C4-2B (cell line): ENCODE measurements around the gene FUT8.
"Not testable (repeated sequence)": the region's sequence is repeated elsewhere in the genome, so short reads cannot be mapped to it uniquely, and the experiment has no call there.

ENCODE experiments used
- H3K27ac ChIP-seq: fragments of 450-650 bp; 2 replicates; pipeline ENCODE4 v1.5.1; 2017
- ZFX ChIP-seq: fragments of 450-650 bp; IDR thresholded peaks from 2 replicates; pipeline ENCODE4 v1.6.1; 2017
- TF ChIP-seq, protein P1 (sequence below): fragments of 450-650 bp; conservative IDR thresholded peaks from 2 replicates; pipeline ENCODE4 v1.5.1; 2017; ENCODE audit warnings: mild to moderate bottlenecking

Gene FUT8

DNA sequence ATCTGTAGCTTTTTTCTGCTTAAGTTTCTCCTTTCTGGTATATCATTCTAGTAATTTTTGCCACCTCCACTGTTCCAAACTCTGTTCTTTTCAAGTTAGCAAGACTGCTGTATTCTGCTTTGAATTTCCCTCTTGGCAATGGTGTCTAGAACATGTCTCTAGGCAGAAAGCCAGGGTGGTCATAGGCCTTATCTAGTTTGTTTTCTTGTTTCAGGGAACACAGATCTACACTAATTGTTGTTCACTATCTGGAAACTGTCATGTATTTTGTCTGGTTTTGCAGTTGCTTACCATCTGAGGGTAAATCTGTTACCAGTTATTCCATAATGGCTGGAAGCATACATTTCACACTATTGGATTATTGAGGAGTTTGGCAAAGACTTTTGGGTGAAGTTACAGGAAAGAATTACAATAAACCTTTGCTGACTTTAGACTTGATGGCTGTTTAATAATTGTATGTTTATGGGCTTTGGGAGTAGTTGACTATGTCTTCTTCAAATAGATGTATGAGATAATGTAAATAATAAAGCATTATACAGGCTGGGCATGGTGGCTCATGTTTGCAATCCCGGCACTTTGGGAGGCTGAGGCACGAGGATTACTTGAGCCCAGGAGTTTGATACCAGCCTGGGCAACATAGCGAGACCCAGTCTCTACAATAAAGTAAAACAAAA is 41.4 kb downstream of the FUT8 start:
- TF ChIP-seq ZFX, result no peak
- TF ChIP-seq, protein P1, sequence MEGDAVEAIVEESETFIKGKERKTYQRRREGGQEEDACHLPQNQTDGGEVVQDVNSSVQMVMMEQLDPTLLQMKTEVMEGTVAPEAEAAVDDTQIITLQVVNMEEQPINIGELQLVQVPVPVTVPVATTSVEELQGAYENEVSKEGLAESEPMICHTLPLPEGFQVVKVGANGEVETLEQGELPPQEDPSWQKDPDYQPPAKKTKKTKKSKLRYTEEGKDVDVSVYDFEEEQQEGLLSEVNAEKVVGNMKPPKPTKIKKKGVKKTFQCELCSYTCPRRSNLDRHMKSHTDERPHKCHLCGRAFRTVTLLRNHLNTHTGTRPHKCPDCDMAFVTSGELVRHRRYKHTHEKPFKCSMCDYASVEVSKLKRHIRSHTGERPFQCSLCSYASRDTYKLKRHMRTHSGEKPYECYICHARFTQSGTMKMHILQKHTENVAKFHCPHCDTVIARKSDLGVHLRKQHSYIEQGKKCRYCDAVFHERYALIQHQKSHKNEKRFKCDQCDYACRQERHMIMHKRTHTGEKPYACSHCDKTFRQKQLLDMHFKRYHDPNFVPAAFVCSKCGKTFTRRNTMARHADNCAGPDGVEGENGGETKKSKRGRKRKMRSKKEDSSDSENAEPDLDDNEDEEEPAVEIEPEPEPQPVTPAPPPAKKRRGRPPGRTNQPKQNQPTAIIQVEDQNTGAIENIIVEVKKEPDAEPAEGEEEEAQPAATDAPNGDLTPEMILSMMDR, result no peak
- H3K27ac ChIP-seq, result no peak overlapping the region

DNA sequence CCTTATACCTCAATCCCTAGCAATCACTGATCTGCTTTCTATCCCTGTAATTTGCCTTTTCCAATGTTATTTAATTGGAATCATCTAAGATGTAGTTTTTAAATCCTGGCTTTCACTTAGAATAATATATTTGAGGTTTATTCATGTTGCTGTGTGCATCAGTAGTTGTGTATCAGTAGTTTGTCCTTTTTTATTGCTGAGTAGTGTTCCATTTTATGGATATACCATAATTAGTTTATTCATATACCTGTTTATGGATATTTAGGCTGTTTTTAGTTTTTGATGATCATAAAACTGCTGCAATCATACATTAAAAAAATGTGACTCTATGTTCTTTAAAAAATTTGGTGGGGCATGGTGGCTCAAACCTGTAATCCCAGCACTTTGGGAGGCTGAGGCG is 43.7 kb downstream of the FUT8 start:
- TF ChIP-seq ZFX, result no peak
- TF ChIP-seq, protein P1, result no peak
- H3K27ac ChIP-seq, result no peak overlapping the region

DNA sequence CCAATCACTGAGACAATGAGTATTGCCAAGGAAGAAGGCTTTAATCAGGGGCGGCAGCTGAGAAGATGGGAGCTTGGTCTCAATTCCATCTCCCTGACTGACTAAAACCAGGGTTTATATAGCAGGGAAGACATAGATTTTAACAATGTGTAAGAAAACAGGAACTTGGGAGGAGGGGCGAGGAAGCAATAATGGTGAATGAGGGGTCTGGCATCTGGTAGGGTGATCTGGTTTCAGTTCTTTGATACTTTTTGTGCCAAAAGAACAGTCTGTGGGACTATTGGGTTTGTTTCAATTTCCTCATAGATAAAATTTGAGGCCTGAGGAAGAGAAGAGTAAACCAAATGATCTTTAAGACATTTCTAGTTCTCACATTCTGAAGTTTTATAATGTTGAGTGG is 49.2 kb downstream of the FUT8 start:
- TF ChIP-seq ZFX, result no peak
- TF ChIP-seq, protein P1, result no peak

DNA sequence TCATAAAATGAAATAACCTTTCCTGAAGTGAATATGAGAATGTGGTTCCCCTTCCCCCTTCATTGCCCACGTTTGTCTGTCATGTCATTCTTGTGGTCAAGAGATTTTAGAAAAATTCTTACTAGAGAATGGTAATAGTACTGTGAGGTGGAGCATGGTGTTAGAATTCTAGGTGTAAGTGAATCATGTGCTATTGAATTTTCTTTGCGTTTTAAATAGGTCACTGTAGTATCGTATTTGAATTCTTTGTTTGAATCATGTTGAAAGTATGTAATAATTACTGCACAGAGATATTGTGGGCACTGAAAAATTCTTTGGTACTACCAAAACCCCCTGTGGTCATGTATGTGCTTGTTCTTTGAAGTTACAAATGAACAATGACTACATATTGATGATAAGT is 49.9 kb downstream of the FUT8 start:
- TF ChIP-seq ZFX, result no peak
- TF ChIP-seq, protein P1, result no peak
- no peak overlapping the region for H3K27ac ChIP-seq

More for the DNA sequence above, 49.2 kb downstream of the FUT8 start:
- no peak overlapping the region for H3K27ac ChIP-seq

DNA sequence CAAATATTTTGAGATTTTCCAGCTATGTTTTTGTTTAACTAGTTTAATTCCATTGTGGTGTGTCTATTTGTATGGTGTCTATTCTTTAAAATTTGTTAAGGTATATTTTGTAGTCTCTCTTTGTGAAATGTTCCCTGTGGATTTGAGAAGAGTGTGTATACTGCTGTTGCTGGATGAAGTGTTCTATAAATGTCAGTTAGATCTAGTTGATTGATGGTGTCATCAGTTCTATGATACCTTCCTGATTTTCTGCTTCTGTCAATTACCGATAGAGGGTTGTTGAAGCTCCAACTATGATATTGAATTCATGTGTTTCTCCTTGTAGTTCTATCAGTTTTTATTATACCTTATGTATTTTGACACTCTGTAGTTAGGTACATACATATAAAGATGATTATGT is 53.1 kb downstream of the FUT8 start:
- TF ChIP-seq, protein P1, result no peak
- no peak for TF ChIP-seq ZFX
- H3K27ac ChIP-seq, result no peak overlapping the region

DNA sequence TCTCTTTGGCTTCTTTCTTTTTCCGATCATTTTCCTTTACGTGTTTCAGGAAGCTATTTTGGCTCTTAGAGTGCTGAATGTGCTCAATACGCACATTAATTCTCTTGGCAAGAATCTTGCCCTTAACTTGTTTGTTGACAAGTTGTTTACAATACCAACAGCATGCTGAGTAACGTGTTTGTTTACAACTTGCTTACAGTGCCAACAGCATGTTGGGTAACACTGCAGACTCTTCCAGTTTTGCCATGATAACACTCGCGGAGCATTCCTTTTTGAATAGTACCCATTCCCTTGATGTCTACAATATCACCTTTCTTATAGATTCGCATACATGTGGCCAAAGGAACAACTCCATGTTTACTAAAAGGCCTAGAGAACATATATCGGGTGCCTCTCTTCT is 55.4 kb downstream of the FUT8 start:
- not testable (repeated sequence) for H3K27ac ChIP-seq

DNA sequence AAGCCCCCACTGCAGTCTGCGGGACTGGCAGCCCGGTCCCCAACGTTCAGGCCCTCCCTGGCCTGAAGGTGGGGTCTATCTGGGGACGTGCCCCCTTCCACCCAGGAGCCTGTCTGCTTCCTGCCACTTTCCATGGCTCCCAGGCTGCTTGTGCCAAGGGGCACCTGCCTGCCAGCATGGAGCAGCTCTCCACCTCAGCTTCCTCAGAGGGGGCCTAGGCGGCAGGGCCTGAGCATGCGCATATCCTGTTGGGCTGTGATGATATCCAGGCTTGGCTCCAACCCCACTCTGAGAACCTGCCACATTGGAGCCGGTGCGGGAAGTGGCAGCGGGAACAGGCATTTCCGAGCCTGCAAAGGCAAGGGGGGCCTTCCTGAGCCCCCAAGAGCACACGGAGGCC is 57.4 kb downstream of the FUT8 start:
- no peak overlapping the region for H3K27ac ChIP-seq
- TF ChIP-seq, protein P1, result no peak
- TF ChIP-seq ZFX, result no peak

DNA sequence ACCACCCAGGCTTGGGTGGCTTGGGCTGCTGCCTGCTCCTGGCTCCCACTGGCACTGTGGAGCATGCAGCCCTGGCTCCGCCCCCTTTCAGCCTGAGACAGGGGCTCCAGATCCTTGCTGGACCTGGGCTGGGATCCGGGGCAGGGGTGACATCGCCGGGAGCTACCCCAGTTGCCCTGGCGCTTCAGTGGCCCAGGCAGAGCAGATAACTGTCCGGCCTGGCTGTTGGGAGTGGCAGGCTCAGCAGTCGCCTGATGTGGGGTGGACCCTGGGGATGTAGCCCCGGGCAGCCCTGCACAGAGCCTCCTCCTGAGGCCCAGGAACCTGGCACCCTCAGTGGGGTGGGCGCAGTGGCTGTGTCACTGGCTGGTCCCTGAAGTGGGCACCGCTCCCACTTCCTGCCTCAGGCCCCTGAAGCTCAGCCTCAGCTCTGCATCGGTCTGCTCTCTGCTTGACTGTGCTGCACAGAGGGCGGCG is 57.9 kb downstream of the FUT8 start:
- TF ChIP-seq ZFX, result no peak
- TF ChIP-seq, protein P1, result no peak
- H3K27ac ChIP-seq, result no peak overlapping the region
